Esophagus squamous epithelium (tissue), 5 donors: ENCODE results near the gene XCR1. TPM values are rescaled to one million over a fixed set of nuclear protein-coding genes. Genes with fewer than 3 reads are reported as not detected.

Source experiments
- DNase-seq: peaks from one replicate; lab custom pipeline; 2025; lab: John Stamatoyannopoulos, UW
- H3K27ac ChIP-seq, 4 donors: fragments of 200-600 bp; sonication (generic); one replicate each; pipeline ENCODE4 v1.5.1; 2016 to 2019; ENCODE audit warnings: mild to moderate bottlenecking in 1 of 4
- H3K27me3 ChIP-seq, 4 donors: fragments of 200-600 bp; sonication (generic); 1 replicate in 3 of 4; 2 replicates in 1 of 4; pipeline versions ENCODE4 v1.5.1 to v1.6.0; 2017 to 2021; ENCODE audit warnings: antibody characterized with exemption in 1 of 4
- H3K36me3 ChIP-seq, 3 donors: fragments of 200-600 bp; sonication (generic); one replicate each; pipeline ENCODE4 v1.5.1; 2016 to 2019
- H3K4me1 ChIP-seq, 3 donors: fragments of 200-600 bp; sonication (generic); one replicate each; pipeline ENCODE4 v1.5.1; 2017 to 2019
- H3K4me3 ChIP-seq, 4 donors: fragments of 200-600 bp; sonication (generic); 1 replicate in 3 of 4; 2 replicates in 1 of 4; pipeline ENCODE4 v1.5.1; 2016 to 2019; ENCODE audit warnings: mild to moderate bottlenecking in 2 of 4, moderate library complexity in 1 of 4
- H3K9me3 ChIP-seq, 3 donors: fragments of 200-600 bp; sonication (generic); one replicate each; pipeline ENCODE4 v1.5.1; 2016 to 2019
- CTCF ChIP-seq, 6 experiments: fragments of 450-650 bp in 4 of 6; fragments of 200-600 bp in 2 of 6; sonication (generic) in 2 of 6; IDR thresholded peaks; one replicate each; pipeline ENCODE4 v1.5.1; 2016 to 2019; ENCODE audit warnings: antibody characterized with exemption in 6 of 6, mild to moderate bottlenecking in 4 of 6, moderate library complexity in 4 of 6
- POLR2A ChIP-seq, 4 donors: fragments of 450-650 bp; IDR thresholded peaks; one replicate each; pipeline ENCODE4 v1.6.1; 2017; ENCODE audit warnings: antibody characterized with exemption in 4 of 4, mild to moderate bottlenecking in 4 of 4, moderate library complexity in 3 of 4
- WGBS, 2 donors: methylation state at CpG; one replicate each; pipeline ENCODE4 v1.1.5; 2018; 5-methylcytosine and 5-hydroxymethylcytosine counted together
- intact Hi-C: fragments of 100-400 bp; cut with DNase I; formaldehyde crosslinking; loops from one replicate; pipeline ENCODE4 v1.15.0; 2022
- total RNA-seq, 4 donors: library from RNA; depleted of rRNA; stranded (reverse); fragments of >200 nt; gene quantifications; one replicate each; pipeline ENCODE4 v1.1.0, GENCODE V29; 2016
- donor health status: DM: yes; HTN: yes; CAD: no.

XCR1 gene
- total RNA-seq, 4 donors from 2014 or later = 0.08 to 0.19 (median 0.12) TPM; not detected in 1

- intact Hi-C loops = no loop called here
- Histone ChIP-seq H3K4me1 (peaks cover 0 to 63% (median 14%) of the 10 kb centered on the region in 3 donors), H3K4me3 (no peak overlapping the region), H3K27me3 (no peaks in the 10 kb centered on the region), H3K36me3 (peaks cover 17 to 98% (median 22%) of the 10 kb centered on the region in 3 donors), H3K27ac (peak overlapping the region; percentile 53 to 82 (median 68)), H3K9me3 (no peaks in the 10 kb centered on the region)
- DNase-seq = no peak
- TF ChIP-seq POLR2A (IDR thresholded peaks at IDR 0.05) (no peak), CTCF (IDR thresholded peaks at IDR 0.05) (no peak)
- 59 to 66% methylated on average over 6 of the region's 6 CpGs for WGBS, 2 donors
These were observed 54.5 kb downstream of the XCR1 start for GRCh38 chr3:45972534-45973402.

- no peak overlapping the region for H3K27ac ChIP-seq
- H3K4me3 ChIP-seq = no peak overlapping the region
- intact Hi-C loops = no loop called here
- no peak for DNase-seq
- H3K4me1 ChIP-seq = peaks cover 0 to 69% (median 22%) of the 10 kb centered on the region in 3 donors
- TF ChIP-seq POLR2A (IDR thresholded peaks at IDR 0.05) (no peak), CTCF (IDR thresholded peaks at IDR 0.05) (no peak)
- peaks cover 45 to 98% (median 45%) of the 10 kb centered on the region in 3 donors for H3K36me3 ChIP-seq
- H3K27me3 ChIP-seq = no peaks in the 10 kb centered on the region
- 91% methylated on average over 2 to 3 of the region's 3 CpGs for WGBS, 2 donors
- H3K9me3 ChIP-seq = no peaks in the 10 kb centered on the region
These were observed 57.3 kb downstream of the XCR1 start for GRCh38 chr3:45969953-45970352.

- no peak overlapping the region for H3K4me3 ChIP-seq
- no peak for DNase-seq
- H3K27ac ChIP-seq = no peak overlapping the region
- intact Hi-C loops = no loop called here
- 84 to 91% methylated on average over 3 of the region's 3 CpGs for WGBS, 2 donors
- peaks cover 0 to 66% (median 22%) of the 10 kb centered on the region in 3 donors for H3K4me1 ChIP-seq
- TF ChIP-seq POLR2A (IDR thresholded peaks at IDR 0.05) (no peak), CTCF (IDR thresholded peaks at IDR 0.05) (no peak)
- no peaks in the 10 kb centered on the region for H3K9me3 ChIP-seq
- H3K27me3 ChIP-seq = no peaks in the 10 kb centered on the region
- H3K36me3 ChIP-seq = peaks cover 53 to 98% (median 54%) of the 10 kb centered on the region in 3 donors
These were observed 58.2 kb downstream of the XCR1 start for GRCh38 chr3:45969116-45969515.

GRCh38 chr3:45968706-45969105, 58.6 kb downstream of the XCR1 start:
- 82 to 84% methylated on average over 2 of the region's 2 CpGs for WGBS, 2 donors
- Histone ChIP-seq H3K27ac (no peak overlapping the region), H3K27me3 (no peaks in the 10 kb centered on the region), H3K4me3 (no peak overlapping the region), H3K36me3 (peaks cover 55 to 98% (median 57%) of the 10 kb centered on the region in 3 donors), H3K9me3 (no peaks in the 10 kb centered on the region), H3K4me1 (peaks cover 0 to 64% (median 22%) of the 10 kb centered on the region in 3 donors)
- DNase-seq = no peak
- no peak for TF ChIP-seq CTCF (IDR thresholded peaks at IDR 0.05)
- TF ChIP-seq POLR2A (IDR thresholded peaks at IDR 0.05) = no peak
- intact Hi-C loops = no loop called here

- intact Hi-C loops = no loop called here
- peaks cover 0 to 58% (median 22%) of the 10 kb centered on the region in 3 donors for H3K4me1 ChIP-seq
- H3K27ac ChIP-seq = no peak overlapping the region
- 81 to 83% methylated on average over 5 to 6 of the region's 9 CpGs for WGBS, 2 donors
- H3K9me3 ChIP-seq = no peaks in the 10 kb centered on the region
- no peak for DNase-seq
- H3K27me3 ChIP-seq = no peaks in the 10 kb centered on the region
- H3K36me3 ChIP-seq = peaks cover 58 to 98% (median 60%) of the 10 kb centered on the region in 3 donors
- no peak for TF ChIP-seq POLR2A (IDR thresholded peaks at IDR 0.05)
- no peak for TF ChIP-seq CTCF (IDR thresholded peaks at IDR 0.05)
- H3K4me3 ChIP-seq = no peak overlapping the region
These were observed 59.1 kb downstream of the XCR1 start for GRCh38 chr3:45968149-45968548.
